Measurements from ENCODE around the gene ATP6V0A4.

- TF ChIP-seq, protein P1, sequence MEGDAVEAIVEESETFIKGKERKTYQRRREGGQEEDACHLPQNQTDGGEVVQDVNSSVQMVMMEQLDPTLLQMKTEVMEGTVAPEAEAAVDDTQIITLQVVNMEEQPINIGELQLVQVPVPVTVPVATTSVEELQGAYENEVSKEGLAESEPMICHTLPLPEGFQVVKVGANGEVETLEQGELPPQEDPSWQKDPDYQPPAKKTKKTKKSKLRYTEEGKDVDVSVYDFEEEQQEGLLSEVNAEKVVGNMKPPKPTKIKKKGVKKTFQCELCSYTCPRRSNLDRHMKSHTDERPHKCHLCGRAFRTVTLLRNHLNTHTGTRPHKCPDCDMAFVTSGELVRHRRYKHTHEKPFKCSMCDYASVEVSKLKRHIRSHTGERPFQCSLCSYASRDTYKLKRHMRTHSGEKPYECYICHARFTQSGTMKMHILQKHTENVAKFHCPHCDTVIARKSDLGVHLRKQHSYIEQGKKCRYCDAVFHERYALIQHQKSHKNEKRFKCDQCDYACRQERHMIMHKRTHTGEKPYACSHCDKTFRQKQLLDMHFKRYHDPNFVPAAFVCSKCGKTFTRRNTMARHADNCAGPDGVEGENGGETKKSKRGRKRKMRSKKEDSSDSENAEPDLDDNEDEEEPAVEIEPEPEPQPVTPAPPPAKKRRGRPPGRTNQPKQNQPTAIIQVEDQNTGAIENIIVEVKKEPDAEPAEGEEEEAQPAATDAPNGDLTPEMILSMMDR (IDR thresholded peaks at IDR 0.05; ENCODE audit: low read length) = no peak
- no peak for TF ChIP-seq EZH2 (IDR thresholded peaks at IDR 0.05; ENCODE audit: borderline replicate concordance, low read length)
Measured at GRCh38 chr7:138697535-138698182, 100.3 kb downstream of the ATP6V0A4 start.
